A172 (cell line): ENCODE data around the gene FRZB. TPM values are rescaled to one million over a fixed set of nuclear protein-coding genes. Genes with fewer than 3 reads are reported as not detected.

Source experiments
- DNase-seq: peaks from one replicate; pipeline ENCODE4 v3.0.0-alpha.2; 2015; ENCODE audit warnings: low spot score
- total RNA-seq: library from RNA; depleted of rRNA; stranded (reverse); fragments of >200 nt; shearing (Covaris generic); gene quantifications from 2 replicates; pipeline ENCODE4 v1.2.3, GENCODE V29; 2014

FRZB gene
- total RNA-seq, 1 experiment from 2014 or later, result 0.74 TPM

DNA sequence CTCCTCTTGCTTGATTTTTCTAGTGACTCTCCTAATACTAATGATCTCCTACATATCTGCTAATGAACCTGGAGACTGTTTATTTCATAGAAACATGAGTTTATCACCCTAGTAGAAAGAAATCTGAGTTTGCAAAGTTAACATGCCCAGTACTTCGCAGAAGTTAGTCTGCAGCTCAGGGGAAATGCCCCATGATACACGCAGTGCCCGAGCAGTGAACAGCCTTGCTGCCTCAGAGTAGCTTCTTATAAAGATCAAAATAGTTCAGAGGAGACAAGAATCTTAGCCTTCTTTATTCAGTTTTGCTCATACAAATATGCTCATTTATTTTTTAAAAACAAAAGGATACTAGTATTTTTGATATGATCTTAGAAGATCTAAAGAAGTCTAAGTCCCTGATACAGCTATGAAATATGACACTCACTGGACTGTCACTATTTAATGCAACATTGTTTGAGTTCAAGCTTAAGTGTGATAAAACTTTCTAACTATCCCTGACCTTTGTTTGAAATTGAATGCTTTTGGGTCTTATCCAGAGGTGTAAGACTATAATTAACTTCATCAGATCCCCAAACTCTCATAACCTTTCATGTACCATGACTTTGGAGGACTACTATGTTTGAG is 20.5 kb downstream of the FRZB start:
- DNase-seq, result no peak

DNA sequence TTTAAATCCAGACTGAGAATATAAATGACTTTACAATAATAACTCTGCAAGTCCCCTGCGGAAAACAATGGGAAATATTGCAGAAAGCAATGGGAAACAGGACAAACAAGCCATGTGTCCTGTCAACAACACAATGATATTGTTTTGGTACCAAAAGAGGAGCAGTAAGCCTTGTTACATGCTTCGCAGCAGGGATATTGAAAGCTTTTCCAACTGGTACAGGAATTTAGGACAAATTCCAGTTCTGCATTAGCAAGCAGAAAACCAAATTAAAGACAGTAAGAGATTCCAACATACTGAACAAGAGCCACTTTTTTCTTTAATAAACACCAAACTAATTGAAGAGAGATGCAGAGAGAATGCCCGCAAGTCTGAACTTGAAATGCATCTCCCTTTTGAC is 30.0 kb downstream of the FRZB start:
- DNase-seq, result no peak

DNA sequence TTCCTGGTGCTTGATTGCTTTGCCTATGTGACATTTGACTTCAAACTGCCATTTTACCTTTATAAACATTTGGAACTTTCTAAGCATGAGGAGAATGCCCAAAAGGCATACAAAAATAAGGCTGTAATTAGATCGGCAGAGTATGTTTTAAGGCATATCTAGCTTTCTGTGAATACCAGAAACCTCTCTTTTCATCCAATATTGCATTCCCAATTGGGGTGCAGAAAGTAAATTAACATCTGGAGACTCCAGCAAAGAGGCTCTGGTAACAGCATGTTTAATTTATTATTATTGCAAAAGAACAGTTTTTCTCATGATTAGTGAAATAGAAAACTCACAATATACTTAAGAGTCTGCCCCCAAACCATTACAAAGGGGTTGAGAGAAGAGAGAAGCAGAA is 32.1 kb downstream of the FRZB start:
- DNase-seq, result no peak

DNA sequence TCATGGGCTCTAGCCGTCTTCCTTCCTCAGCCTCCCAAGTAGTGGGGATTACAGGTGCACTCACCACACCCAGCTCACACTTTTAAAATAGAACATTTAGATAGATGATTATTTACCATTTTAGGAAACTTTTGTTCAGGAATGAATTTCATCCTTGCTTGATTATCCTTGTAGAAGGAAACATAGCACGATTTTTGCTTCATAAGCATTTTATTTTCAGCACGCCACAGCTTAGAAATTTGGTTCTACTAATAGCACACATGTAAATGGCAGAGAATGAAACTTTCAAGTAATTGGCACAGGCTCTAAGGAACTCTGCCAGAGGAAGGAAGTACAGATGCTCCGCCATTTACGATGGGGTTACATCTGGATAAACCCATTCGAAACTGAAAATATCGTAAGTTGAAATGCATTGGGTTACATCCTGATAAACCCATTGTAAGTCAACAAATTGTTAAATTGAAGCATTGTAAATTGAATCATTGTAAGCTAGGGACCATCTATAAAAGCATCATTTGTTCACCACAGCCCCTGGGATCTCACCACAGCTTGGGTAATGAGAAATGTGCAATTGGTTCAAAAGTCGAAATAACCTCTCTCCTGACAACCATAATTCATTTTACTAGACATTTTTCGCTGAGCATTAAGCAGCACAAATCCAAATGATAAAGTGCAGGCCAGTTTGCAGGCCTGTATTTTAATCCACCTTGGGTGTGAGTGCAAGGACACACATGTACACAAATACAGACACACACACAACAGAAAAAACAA is 33.2 kb downstream of the FRZB start:
- DNase-seq, result no peak

DNA sequence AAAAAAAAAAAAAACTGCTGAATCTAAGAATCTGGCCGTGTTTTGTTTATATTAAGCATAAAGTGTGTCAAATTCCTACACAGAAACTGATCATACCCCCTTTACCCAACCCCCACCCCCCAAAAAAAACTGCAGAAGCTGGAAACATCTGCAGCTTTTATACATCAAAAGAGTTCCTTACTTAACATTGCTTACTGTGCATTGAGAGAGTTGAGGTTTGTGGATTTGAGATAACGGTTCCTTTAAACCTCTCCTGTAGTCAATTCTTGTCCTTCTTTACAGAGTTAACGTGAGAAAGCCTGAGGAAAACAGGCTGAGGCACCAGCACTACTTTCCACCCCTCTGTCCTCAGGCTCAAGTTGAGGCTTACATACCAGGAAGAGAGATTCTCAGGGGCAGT is 34.5 kb downstream of the FRZB start:
- DNase-seq, result no peak

DNA sequence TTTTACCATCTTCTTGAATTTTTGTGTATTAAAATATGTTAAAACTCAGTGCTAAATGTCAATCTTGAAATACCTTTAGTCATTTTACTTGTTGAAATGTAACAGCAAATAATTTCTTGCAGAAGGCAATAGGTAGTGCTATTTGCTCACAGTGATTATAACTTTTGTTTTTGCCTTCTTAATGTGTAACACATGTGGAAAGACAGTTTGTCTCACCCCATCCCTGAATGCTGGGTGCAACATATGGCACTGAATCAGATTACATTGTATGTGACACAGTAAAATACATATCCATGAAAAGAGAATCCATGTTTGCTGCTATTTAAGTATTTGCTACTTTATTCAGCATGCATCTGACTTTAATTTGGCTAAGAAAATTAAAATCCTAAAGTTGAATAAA is 35.3 kb downstream of the FRZB start:
- no peak for DNase-seq

DNA sequence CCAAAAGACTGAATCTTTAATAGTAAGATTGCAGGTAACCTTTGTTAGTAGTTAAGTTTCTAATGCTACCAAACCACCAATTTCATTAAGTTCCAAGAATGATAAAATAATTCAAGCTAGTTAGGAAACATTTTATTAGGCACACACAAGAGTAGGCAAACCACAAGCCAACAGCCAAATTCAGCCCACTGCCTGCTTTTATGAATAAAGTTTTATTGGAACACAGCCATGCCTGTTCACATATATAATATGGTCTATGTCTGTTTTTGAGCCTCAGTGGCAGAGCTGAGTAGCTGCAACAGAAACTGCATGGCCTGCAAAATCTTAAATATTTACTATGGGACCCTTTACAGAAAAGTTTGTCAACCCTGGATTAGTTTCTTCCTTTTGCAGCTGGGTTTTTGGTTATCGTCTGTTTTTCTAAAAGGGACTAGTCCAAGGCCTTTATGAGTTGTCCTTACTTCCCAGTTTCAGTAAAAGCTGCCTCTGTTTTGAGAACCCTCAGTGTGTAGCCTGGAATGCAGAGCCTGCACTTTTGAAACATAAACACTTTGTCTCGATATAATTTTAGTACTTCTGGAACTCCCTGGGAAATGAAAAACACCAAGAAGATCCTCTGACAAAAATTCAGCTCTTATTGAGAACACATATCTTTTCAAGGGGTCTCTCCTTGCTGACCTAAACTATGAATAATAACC is 39.1 kb downstream of the FRZB start:
- no peak for DNase-seq

DNA sequence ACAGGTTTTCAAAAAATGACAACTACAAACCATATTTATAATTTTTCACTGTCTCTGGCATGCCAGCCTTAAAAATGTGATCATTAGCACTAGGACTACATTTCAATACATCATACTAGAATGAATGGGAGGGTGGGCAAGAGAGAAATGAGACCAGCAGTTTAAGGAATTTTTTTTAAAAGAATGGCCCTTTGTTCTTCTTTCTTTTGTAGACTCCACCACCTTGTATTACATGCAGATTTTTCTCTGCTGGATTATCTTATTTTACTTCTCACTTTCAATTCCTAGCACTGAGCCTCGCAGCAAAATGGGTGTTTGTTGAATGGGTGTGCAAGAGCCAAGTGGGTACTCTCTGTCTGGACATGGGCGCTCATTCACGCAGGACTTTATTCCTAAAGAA is 39.9 kb downstream of the FRZB start:
- no peak for DNase-seq

DNA sequence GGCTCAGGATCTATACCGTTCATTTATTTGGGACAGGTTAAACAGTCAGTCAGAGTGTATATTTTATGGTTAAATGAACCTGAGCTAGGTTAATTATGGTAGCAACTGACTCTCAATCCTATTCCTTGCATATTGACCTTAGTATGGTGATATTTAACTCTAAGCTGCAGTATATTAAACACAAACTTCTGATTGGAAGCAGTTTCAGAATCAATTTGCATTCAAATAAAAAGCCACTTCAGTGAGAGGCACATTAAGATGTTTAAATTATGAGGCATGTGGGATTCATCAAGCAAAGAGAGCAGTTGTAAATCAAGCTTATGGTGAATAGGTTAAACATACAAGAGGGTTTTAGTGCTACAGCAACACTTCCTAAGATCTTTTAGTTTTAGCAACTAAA is 40.4 kb downstream of the FRZB start:
- DNase-seq, result no peak

DNA sequence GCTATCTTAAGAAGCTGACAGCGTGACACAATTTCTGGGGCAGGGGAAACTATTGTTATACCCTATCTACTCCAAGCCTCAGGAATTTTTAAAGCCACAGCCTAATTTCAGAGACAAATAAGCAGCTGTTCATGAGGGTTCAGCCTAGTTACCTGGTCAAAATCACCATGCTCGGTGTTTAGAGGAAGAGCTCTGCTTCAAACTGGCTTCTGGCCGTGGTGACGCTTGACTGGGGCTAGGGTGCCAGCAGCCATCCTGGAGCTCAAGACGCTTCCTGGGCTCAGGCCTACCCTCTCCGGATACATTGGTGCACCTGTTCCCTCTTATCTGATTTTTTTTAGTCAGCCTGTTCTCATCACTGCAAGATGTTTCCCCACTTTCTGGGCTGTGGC is 41.7 kb downstream of the FRZB start:
- DNase-seq, result no peak

DNA sequence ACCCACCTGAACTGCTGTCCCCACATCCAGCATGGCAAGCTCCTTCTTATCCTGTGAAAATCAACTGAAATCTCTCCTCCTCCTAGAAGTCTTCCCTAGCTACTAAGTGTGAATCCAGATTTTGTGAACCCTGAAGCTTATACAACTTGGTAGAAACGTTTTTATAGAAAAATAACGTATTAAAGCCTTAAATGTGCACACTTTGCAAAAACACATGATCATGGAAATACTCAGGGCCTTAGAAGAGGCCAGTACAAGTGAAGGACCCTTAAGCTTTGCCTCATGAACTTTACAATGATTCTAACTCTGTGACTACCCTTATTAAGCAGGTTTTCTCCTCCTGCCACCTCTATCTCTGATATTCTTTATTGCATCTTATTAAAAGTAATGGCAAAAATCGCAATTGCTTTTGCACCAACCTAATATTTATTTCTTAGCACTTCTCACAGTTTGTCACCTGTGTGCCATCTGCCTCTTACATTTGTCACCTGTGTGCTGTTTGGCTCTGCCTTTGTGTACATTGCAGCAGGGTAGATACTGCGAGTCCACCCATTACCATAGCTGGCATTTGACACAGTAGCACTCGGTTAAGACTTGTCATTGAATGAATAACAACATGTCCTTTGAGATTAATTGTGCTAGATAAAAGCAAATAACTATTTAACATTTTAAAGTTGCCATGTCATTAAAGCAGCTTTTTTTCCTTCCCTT is 42.2 kb downstream of the FRZB start:
- no peak for DNase-seq

DNA sequence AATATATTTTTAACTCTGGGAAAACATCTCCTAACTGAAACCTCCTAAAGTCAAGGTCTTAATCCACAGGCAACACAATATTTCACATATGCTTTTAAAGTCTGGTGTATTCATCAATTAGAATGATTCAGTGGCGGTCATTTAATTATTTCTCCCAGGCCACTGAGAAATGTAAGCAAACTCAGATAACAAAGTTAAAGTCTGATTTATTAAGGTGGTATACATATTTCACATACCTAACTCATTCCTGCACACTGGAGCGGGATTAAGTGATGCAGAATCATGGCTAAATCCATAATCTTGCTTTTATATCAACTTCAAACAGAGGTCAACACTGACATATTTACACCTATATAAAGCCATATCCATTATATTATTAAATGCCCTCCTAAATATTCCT is 43.7 kb downstream of the FRZB start:
- DNase-seq, result peak; percentile 2

DNA sequence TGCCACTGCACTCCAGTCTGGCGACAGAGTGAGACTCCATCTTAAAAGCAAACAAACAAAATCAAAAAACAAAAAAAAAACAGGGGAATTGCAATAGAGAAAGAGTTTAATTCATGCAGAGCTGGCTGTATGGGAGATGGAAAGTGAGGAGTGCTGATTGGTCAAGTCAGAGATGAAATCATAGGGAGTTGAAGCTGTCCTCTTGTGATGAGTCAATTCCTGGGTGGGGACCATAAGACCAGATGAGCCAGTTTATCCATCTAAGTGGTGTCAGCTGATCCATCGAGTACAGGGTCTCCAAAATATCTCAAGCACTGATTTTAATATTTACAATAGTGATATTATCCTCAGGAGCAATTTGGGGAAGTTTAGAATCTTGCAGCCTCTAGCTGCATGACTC is 45.3 kb downstream of the FRZB start:
- DNase-seq, result peak; percentile 23

DNA sequence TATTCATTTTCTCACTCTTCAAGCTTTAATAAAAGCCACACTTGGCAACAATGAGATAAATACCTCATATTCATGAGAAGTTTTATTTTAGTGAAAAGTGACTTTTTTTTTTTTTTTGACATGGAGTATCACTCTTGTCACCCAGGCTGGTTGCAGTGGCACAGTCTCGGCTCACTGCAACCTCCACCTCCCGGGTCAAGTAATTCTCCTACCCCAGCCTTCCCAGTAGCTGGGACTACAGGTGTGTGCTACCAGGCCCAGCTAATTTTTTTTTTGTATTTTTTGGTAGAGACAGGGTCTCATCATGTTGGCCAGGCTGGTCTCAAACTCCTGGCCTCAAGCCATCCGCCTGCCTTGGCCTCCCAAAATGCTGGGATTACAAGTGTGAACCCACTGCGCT is 47.0 kb downstream of the FRZB start:
- DNase-seq, result no peak

DNA sequence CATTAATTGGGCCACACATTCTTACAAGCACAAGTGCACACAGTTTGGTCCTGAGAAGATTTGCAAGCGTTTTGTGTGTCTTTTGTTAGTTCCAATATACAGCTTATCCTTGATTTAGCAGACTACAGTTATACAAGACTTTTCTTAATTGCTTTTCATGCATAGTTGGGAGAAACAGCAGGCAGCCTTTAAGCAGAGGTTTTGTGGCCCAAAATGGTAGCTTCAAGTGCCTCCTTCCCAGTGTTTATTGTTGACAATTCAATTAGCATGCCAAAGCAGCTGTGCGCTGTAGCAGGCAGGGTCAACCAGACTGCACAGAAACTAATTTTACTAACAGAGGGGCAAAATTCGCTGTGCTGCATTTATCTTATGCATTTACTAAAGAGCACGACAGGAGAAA is 47.5 kb downstream of the FRZB start:
- DNase-seq, result no peak

DNA sequence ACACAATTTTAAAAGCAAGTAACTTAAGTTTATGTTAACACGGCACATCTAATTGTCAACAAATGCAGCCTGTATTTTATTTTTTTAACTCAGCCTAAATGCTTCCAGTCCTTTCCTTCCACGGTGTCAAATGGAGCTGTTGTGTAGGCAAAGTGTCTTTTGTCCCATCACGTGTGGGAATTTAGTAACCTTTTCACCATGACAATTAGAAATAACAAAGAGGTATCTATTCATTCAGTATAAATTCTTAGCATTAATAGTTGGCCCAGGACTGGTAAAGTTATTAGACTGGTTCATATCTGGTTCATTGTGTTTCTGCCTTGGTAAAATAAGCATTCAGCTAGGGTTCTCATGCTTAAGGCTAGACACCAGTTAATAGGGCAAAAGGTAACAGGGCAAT is 47.9 kb downstream of the FRZB start:
- DNase-seq, result no peak

DNA sequence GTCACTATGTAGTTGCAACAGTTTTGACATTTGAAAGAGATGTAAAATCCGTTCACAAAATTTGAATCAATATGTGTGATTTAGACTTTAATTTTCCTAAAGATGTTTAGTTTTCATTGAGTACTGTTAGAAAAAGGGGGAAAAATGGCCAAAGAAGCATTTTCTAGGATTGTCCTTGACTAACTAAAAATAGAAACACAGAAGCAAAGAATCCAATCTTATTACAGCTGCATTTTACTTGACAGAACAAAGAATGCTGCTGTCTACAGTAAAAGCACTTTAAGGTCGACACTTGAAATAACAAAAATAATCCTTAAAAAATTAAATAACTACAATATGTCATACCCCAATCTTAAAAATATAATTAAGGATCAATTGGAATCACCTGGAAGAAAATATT is 48.9 kb downstream of the FRZB start:
- no peak for DNase-seq

DNA sequence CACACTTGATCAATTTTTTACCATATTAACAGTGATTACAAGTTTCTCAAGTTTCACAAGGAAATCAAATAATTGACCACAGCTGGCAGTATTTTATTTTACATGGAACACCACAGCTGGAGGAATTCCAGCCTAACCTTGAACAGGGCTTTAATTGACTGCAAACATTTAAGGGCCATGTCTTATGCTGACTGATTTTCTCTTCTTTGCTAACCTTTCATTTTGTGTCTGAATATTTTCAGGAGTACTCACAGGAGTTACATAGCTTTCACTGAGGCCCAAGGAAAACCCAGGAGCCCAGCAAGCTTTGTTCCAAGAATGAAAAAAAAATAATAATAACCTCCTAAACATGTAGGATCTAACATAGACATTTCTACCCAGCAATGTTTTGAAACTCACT is 49.6 kb downstream of the FRZB start:
- DNase-seq, result no peak

DNA sequence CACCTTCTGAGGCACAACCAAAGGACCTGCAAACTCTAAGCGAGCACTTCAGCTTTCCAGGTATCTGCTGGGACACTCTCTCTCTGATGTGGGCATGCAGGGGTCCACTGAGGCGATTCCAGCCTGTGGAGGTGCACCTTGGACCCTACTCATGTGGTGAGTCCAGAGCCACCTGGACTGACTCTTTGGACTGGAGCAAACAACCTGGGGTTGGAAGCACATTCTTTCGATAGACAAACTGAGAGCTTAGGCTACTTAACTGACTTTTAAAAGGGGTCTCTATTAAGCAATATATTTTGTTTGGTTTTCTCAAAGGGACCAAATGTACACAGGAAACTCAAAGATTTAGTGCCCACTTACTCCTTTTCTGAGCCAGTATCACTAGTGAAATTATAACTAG is 51.6 kb downstream of the FRZB start:
- no peak for DNase-seq

DNA sequence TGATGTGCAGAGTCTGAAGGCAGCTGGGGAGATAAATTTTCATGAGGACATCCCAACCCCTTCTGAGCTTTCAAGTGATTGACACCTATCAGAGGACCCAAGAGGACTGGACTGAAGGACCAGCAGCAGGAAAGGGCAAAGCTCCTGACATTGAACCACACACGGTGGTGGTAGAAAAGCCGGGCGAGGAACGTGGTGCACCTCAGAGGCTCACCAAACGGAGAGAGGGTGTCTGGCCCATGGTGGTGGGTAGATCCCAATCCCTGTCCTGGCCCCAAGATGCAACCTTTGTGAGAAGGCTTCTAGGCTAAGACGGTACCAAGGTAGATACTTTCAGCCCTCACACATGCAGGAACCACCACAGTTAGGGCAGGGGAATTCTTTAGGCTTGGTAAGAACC is 52.1 kb downstream of the FRZB start:
- DNase-seq, result no peak

DNA sequence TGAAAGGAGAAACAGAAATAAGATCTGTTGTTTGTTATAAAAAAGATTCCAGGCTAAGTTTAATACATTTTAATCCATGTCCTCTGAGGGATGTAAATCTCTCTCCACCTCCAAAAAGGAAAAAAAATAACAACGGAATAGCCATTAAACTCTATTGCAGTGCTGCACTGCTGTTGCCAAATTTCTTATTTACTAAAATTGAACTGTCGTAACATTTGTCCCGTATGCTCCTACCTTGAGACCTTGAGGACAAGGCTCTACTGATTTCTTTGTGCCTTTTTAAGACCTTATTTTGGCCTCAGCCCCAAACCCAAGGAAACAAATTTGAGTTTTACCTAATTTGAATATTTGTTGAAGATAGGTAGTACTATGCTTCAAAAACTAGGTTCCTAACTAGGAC is 56.4 kb downstream of the FRZB start:
- DNase-seq, result no peak

DNA sequence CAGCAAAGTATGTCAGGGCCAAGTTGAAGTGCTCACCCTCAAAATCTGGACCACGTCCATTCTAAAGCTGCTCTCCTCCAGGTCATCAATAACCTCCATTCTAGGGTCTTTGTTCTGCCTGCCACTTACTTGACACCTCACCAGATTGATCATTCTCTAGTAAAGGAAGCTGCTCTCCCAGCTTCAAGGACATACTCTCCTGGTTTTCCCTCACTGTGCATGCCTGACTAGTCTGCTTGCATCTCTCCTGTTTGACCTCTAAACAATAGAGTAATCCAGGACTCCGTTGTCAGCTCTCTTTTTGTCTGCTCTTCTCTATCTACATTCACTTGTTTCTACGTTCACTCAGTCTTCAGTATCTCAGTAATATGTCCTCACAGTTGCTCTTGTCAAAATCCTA is 59.1 kb downstream of the FRZB start:
- DNase-seq, result no peak

DNA sequence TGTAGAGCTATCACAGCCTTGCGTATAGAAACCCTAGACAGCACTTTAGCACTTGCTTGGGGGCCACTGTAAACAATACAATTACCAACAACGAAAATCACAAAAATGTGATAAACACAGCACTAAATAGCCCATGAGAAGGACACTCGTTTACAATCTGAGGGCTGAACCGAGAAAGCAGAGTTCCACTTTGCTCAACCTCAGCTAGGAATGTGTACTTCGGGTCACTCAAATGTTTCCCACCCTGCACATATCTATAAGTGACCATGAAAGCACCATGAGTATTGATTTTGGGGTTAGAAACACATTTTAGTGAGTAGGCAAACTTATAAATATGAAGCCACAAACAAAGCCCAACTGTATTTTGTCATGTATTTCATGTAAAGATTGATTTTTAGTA is 62.3 kb downstream of the FRZB start:
- DNase-seq, result no peak
